Muscle of leg (tissue), 11 donors: Measurements from ENCODE around the gene PTPRC. TPM values are rescaled to one million over a fixed set of nuclear protein-coding genes. Genes with fewer than 3 reads are reported as not detected.

Experiments
- DNase-seq: peaks from one replicate; pipeline ENCODE4 v3.0.0; 2013
- H3K27ac ChIP-seq: one replicate; pipeline ENCODE4 v1.5.1; 2013; ENCODE audit warnings: mild to moderate bottlenecking, low read length, control low read depth
- H3K27me3 ChIP-seq: one replicate; pipeline ENCODE4 v1.6.1; 2013; ENCODE audit warnings: low read length; ENCODE audit not compliant: control insufficient read depth, insufficient read depth
- H3K36me3 ChIP-seq: one replicate; pipeline ENCODE4 v1.6.1; 2013; ENCODE audit warnings: low read length; ENCODE audit not compliant: control insufficient read depth, insufficient read depth
- H3K4me1 ChIP-seq: one replicate; pipeline ENCODE4 v1.6.1; 2013; ENCODE audit warnings: low read length; ENCODE audit not compliant: control insufficient read depth, insufficient read depth
- H3K4me3 ChIP-seq: one replicate; pipeline ENCODE4 v1.5.1; 2013; ENCODE audit warnings: low read length, control low read depth
- H3K9me3 ChIP-seq: replicated peaks from 2 replicates; pipeline ENCODE4 v1.6.1; 2013; ENCODE audit warnings: low read depth, low read length; ENCODE audit not compliant: control insufficient read depth
- WGBS: methylation state at CpG from one replicate; pipeline ENCODE4 v1.1.5; 2013; ENCODE audit warnings: missing lambda C conversion rate; ENCODE audit not compliant: insufficient coverage; 5-methylcytosine and 5-hydroxymethylcytosine counted together
- polyA plus RNA-seq, 8 donors: library from polyadenylated mRNA; unstranded; fragments of 120-200 nt; gene quantifications; one replicate each; pipeline versions ENCODE4 v1.2.1 to v1.2.3, GENCODE V29; 2013; ENCODE audit warnings: inconsistent platforms in 1 of 8, low replicate concordance in 1 of 8; ENCODE audit not compliant: insufficient read length in 8 of 8, insufficient read depth in 1 of 8
- total RNA-seq: library from RNA; stranded (reverse); fragments of 120-200 nt; gene quantifications from one replicate; pipeline ENCODE4 v1.2.4, GENCODE V29; 2013

The PTPRC gene
- total and polyA plus RNA-seq, 9 donors, result 3.4 to 5.8 (median 4.7) TPM

GRCh38 chr1:198805498-198806151 lies 166.8 kb downstream of the PTPRC start:
- no CpG with 5 or more reads among the region's 5 CpGs for WGBS
- Histone ChIP-seq H3K4me1 (no peaks in the 10 kb centered on the region), H3K27ac (no peak overlapping the region), H3K27me3 (no peaks in the 10 kb centered on the region), H3K36me3 (peaks cover 2% of the 10 kb centered on the region), H3K9me3 (no peaks in the 10 kb centered on the region), H3K4me3 (no peak overlapping the region)
- DNase-seq, result no peak

- 92% methylated on average over 4 of the region's 5 CpGs for WGBS
Observed at GRCh38 chr1:198806861-198807260, 168.0 kb downstream of the PTPRC start.

More at GRCh38 chr1:198806861-198807260, 168.0 kb downstream of the PTPRC start:
- Histone ChIP-seq H3K27ac (no peak overlapping the region), H3K4me3 (no peak overlapping the region), H3K9me3 (no peaks in the 10 kb centered on the region), H3K36me3 (peaks cover 2% of the 10 kb centered on the region), H3K27me3 (no peaks in the 10 kb centered on the region), H3K4me1 (no peaks in the 10 kb centered on the region)
- DNase-seq, result no peak

Other genes with a start within 250 kb of the PTPRC start
- not detected for gene ATP6V1G3, start 98.4 kb upstream of the PTPRC start, total RNA-seq
- not detected for gene ATP6V1G3, start 98.4 kb upstream of the PTPRC start, polyA plus RNA-seq